ENCODE results near the gene LIN28A.

DNA sequence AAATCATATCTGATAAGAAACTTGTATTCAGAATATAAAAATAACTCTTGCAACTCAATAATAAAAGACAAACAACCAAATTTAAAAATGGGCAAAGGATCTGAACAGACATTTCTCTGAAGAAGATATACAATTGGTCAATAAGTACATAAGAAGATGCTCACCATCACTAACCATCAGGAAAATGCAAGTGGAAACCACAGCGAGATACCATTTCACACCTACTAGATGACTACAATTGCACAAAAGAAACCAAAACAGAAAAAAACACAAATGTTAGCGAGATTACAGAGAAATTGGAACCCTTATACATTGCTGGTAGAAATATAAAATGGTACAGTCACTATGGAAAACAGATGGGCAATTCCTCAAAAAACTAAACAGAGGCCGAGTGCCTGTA is 26.5 kb upstream of the LIN28A start:
- TF ChIP-seq, protein P1, sequence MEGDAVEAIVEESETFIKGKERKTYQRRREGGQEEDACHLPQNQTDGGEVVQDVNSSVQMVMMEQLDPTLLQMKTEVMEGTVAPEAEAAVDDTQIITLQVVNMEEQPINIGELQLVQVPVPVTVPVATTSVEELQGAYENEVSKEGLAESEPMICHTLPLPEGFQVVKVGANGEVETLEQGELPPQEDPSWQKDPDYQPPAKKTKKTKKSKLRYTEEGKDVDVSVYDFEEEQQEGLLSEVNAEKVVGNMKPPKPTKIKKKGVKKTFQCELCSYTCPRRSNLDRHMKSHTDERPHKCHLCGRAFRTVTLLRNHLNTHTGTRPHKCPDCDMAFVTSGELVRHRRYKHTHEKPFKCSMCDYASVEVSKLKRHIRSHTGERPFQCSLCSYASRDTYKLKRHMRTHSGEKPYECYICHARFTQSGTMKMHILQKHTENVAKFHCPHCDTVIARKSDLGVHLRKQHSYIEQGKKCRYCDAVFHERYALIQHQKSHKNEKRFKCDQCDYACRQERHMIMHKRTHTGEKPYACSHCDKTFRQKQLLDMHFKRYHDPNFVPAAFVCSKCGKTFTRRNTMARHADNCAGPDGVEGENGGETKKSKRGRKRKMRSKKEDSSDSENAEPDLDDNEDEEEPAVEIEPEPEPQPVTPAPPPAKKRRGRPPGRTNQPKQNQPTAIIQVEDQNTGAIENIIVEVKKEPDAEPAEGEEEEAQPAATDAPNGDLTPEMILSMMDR (IDR thresholded peaks at IDR 0.05): no peak
- no peak for TF ChIP-seq JUND (IDR thresholded peaks at IDR 0.05)
- TF ChIP-seq, protein P2, sequence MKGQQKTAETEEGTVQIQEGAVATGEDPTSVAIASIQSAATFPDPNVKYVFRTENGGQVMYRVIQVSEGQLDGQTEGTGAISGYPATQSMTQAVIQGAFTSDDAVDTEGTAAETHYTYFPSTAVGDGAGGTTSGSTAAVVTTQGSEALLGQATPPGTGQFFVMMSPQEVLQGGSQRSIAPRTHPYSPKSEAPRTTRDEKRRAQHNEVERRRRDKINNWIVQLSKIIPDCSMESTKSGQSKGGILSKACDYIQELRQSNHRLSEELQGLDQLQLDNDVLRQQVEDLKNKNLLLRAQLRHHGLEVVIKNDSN (IDR thresholded peaks at IDR 0.05; ENCODE audit: borderline replicate concordance, low read depth): no peak
- TF ChIP-seq EP300 (IDR thresholded peaks at IDR 0.05; ENCODE audit: borderline replicate concordance in 1 of 2, low read depth in 1 of 2, low read length in 1 of 2): no peak
- no peak for TF ChIP-seq TEAD4 (IDR thresholded peaks at IDR 0.05; ENCODE audit: borderline replicate concordance, insufficient read depth)

Data from SK-N-SH (cell line).